Left lung (tissue), 10 donors: ENCODE measurements around the gene DNASE1L1. TPM values are rescaled to one million over a fixed set of nuclear protein-coding genes. Genes with fewer than 3 reads are reported as not detected.
"Not testable (repeated sequence)": the region's sequence is repeated elsewhere in the genome, so short reads cannot be mapped to it uniquely, and the experiment has no call there.

Experiments
- ATAC-seq: fragments of 200-7000 bp; cut with Tn5 transposase; one replicate; pipeline ENCODE4 v1.9.1; 2020; ENCODE audit warnings: moderate library complexity
- DNase-seq, 4 donors: peaks; one replicate each; pipeline ENCODE4 v3.0.0-alpha.2; 2013 to 2020
- H3K27ac ChIP-seq, 2 donors: fragments of 200-600 bp; sonication (generic) in 1 of 2; one replicate each; pipeline versions ENCODE4 v1.5.0 to v1.8.0; 2020 to 2021
- H3K27me3 ChIP-seq, 2 donors: fragments of 200-600 bp; sonication (generic) in 1 of 2; one replicate each; pipeline versions ENCODE4 v1.5.0 to v1.8.0; 2020 to 2021
- H3K36me3 ChIP-seq, 2 donors: fragments of 200-600 bp; sonication (generic) in 1 of 2; one replicate each; pipeline versions ENCODE4 v1.5.0 to v1.8.0; 2020 to 2021
- H3K4me1 ChIP-seq, 2 donors: fragments of 200-600 bp; one replicate each; pipeline ENCODE4 v1.8.0; 2021
- H3K4me3 ChIP-seq, 2 donors: fragments of 200-600 bp; sonication (generic) in 1 of 2; one replicate each; pipeline versions ENCODE4 v1.5.0 to v1.8.0; 2020 to 2021; ENCODE audit warnings: mild to moderate bottlenecking in 1 of 2
- H3K9me3 ChIP-seq, 2 donors: fragments of 200-600 bp; sonication (generic) in 1 of 2; one replicate each; pipeline versions ENCODE4 v1.5.0 to v1.8.0; 2020 to 2021
- CTCF ChIP-seq, 2 donors: fragments of 200-600 bp; sonication (generic) in 1 of 2; IDR thresholded peaks; one replicate each; pipeline versions ENCODE4 v1.5.0 to v1.8.0; 2021; ENCODE audit warnings: antibody characterized with exemption in 2 of 2
- intact Hi-C, 2 donors: fragments of 100-400 bp; cut with DNase I; formaldehyde crosslinking; loops; one replicate each; pipeline versions ENCODE4 v1.11.2 to v1.14.2; 2022
- polyA plus RNA-seq, 6 donors: library from polyadenylated mRNA; unstranded; fragments of 120-200 nt; gene quantifications; one replicate each; pipeline ENCODE4 v1.2.1, GENCODE V29; 2013; ENCODE audit not compliant: insufficient read length in 6 of 6
- total RNA-seq, 2 donors: library from RNA; stranded (reverse); fragmentation: NEBNext Ultra II Directional; extraction: Animal tissue kit (Norgen Biotek cat#: 25700); gene quantifications; one replicate each; pipeline ENCODE4 v1.2.1, GENCODE V29; 2021
- donor health status: DM: no; HTN: yes; CAD: no.
- donor health status: DM: no; HTN: no; CAD: no.

Gene DNASE1L1
- total and polyA plus RNA-seq, 8 donors = 8.8 to 36.1 (median 10.4) TPM

- DNase-seq = no peak
- ATAC-seq = no peak
Observed at GRCh38 chrX:154402622-154403127, 6.4 kb downstream of the DNASE1L1 start.

GRCh38 chrX:154401918-154402621 lies 7.0 kb downstream of the DNASE1L1 start:
- DNase-seq (no peak), ATAC-seq (no peak)
- Histone ChIP-seq H3K4me1 (peaks cover 0 to 16% of the 10 kb centered on the region in 2 donors), H3K9me3 (no peaks in the 10 kb centered on the region), H3K27me3 (no peaks in the 10 kb centered on the region), H3K27ac (no peak overlapping the region), H3K4me3 (no peak overlapping the region), H3K36me3 (peaks cover 0 to 54% of the 10 kb centered on the region in 2 donors)
- no peak for TF ChIP-seq CTCF (IDR thresholded peaks at IDR 0.05)
- intact Hi-C loops = no loop called here

More at GRCh38 chrX:154402622-154403127, 6.4 kb downstream of the DNASE1L1 start:
- TF ChIP-seq CTCF (IDR thresholded peaks at IDR 0.05) = no peak
- Histone ChIP-seq H3K27me3 (no peaks in the 10 kb centered on the region), H3K9me3 (no peaks in the 10 kb centered on the region), H3K27ac (no peak overlapping the region), H3K4me3 (no peak overlapping the region), H3K36me3 (peaks cover 0 to 54% of the 10 kb centered on the region in 2 donors), H3K4me1 (peaks cover 0 to 21% of the 10 kb centered on the region in 2 donors)
- intact Hi-C loops = no loop called here

GRCh38 chrX:154401045-154401799 lies 7.8 kb downstream of the DNASE1L1 start:
- Histone ChIP-seq H3K27me3 (no peaks in the 10 kb centered on the region), H3K27ac (no peak overlapping the region), H3K4me3 (no peak overlapping the region), H3K9me3 (no peaks in the 10 kb centered on the region), H3K36me3 (peaks cover 0 to 54% of the 10 kb centered on the region in 2 donors), H3K4me1 (peaks cover 0 to 14% of the 10 kb centered on the region in 2 donors)
- no peak for DNase-seq
- intact Hi-C loops = no loop called here
- no peak for ATAC-seq
- TF ChIP-seq CTCF (IDR thresholded peaks at IDR 0.05) = no peak

- H3K36me3 ChIP-seq = peaks cover 0 to 54% of the 10 kb centered on the region in 2 donors
- intact Hi-C loops, H3K27me3 ChIP-seq, H3K9me3 ChIP-seq, DNase-seq, ATAC-seq, H3K27ac ChIP-seq: not testable (repeated sequence)
- H3K4me3 ChIP-seq = peak overlapping the region in 1 of 2 donors; percentile 56
- H3K4me1 ChIP-seq = peaks cover 0 to 14% of the 10 kb centered on the region in 2 donors
Observed at GRCh38 chrX:154400369-154400817, 8.7 kb downstream of the DNASE1L1 start.

GRCh38 chrX:154399527-154400368 lies 9.3 kb downstream of the DNASE1L1 start:
- Histone ChIP-seq H3K27ac (peak overlapping the region; percentile 96 to 98), H3K9me3 (no peaks in the 10 kb centered on the region), H3K27me3 (no peaks in the 10 kb centered on the region), H3K4me1 (peaks cover 0 to 14% of the 10 kb centered on the region in 2 donors), H3K36me3 (peaks cover 0 to 48% of the 10 kb centered on the region in 2 donors), H3K4me3 (peak overlapping the region; percentile 43 to 56)
- no peak for ATAC-seq
- TF ChIP-seq CTCF (IDR thresholded peaks at IDR 0.05) = no peak
- intact Hi-C loops = no loop called here
- no peak for DNase-seq
